Gastroesophageal sphincter (tissue), 4 donors: ENCODE data around the gene CENATAC. TPM values are rescaled to one million over a fixed set of nuclear protein-coding genes. Genes with fewer than 3 reads are reported as not detected.

Source experiments
- ATAC-seq: fragments of 150-250 bp; one replicate; pipeline ENCODE4 v1.9.1; 2016; ENCODE audit warnings: mild to moderate bottlenecking, moderate library complexity
- H3K27ac ChIP-seq, 4 donors: fragments of 200-600 bp; sonication (generic) in 3 of 4; 1 replicate in 3 of 4; 2 replicates in 1 of 4; pipeline ENCODE4 v1.5.1; 2016 to 2019
- H3K27me3 ChIP-seq: fragments of 200-600 bp; sonication (generic); one replicate; pipeline ENCODE4 v1.5.1; 2019
- H3K36me3 ChIP-seq, 2 donors: fragments of 200-600 bp; sonication (generic); one replicate each; pipeline ENCODE4 v1.5.1; 2019; ENCODE audit warnings: control low read depth in 1 of 2
- H3K4me1 ChIP-seq, 3 donors: fragments of 200-600 bp; sonication (generic); 1 replicate in 2 of 3; 2 replicates in 1 of 3; pipeline ENCODE4 v1.5.1; 2016 to 2019; ENCODE audit warnings: control low read depth in 2 of 3
- H3K4me3 ChIP-seq, 2 donors: fragments of 200-600 bp; sonication (generic); one replicate each; pipeline ENCODE4 v1.5.1; 2019; ENCODE audit warnings: mild to moderate bottlenecking in 1 of 2, moderate library complexity in 1 of 2
- H3K9me3 ChIP-seq, 3 donors: fragments of 200-600 bp; sonication (generic); one replicate each; pipeline ENCODE4 v1.5.1; 2017 to 2019; ENCODE audit warnings: control low read depth in 2 of 3
- CTCF ChIP-seq, 4 experiments: fragments of 200-600 bp in 2 of 4; fragments of 450-650 bp in 2 of 4; sonication (generic) in 1 of 4; IDR thresholded peaks; one replicate each; pipeline ENCODE4 v1.5.1; 2017 to 2019; ENCODE audit warnings: antibody characterized with exemption in 4 of 4, mild to moderate bottlenecking in 2 of 4, moderate library complexity in 2 of 4
- EP300 ChIP-seq: sonication (generic); formaldehyde crosslinking; IDR thresholded peaks from one replicate; pipeline ENCODE4 v1.6.1; 2017; ENCODE audit warnings: antibody characterized with exemption, mild to moderate bottlenecking
- POLR2A ChIP-seq, 2 donors: fragments of 450-650 bp; IDR thresholded peaks; one replicate each; pipeline ENCODE4 v1.6.1; 2017; ENCODE audit warnings: antibody characterized with exemption in 2 of 2, mild to moderate bottlenecking in 2 of 2, moderate library complexity in 1 of 2
- POLR2AphosphoS5 ChIP-seq: sonication (generic); formaldehyde crosslinking; IDR thresholded peaks from one replicate; pipeline ENCODE4 v1.6.1; 2017; ENCODE audit warnings: antibody characterized with exemption
- WGBS, 2 donors: methylation state at CpG; one replicate each; pipeline ENCODE4 v1.1.5; 2018; ENCODE audit warnings: low coverage in 1 of 2; 5-methylcytosine and 5-hydroxymethylcytosine counted together
- small RNA-seq, 4 donors: library from RNA; depleted of rRNA; stranded (forward); fragments of <200 nt; gene quantifications; one replicate each; pipeline ENCODE3, GENCODE V24; 2016
- total RNA-seq, 4 donors: library from RNA; depleted of rRNA; stranded (reverse); fragments of >200 nt; gene quantifications; one replicate each; pipeline ENCODE4 v1.1.0, GENCODE V29; 2016

The CENATAC gene
- total RNA-seq, 4 donors from 2014 or later = 5.8 to 90.3 (median 40.0) TPM

DNA sequence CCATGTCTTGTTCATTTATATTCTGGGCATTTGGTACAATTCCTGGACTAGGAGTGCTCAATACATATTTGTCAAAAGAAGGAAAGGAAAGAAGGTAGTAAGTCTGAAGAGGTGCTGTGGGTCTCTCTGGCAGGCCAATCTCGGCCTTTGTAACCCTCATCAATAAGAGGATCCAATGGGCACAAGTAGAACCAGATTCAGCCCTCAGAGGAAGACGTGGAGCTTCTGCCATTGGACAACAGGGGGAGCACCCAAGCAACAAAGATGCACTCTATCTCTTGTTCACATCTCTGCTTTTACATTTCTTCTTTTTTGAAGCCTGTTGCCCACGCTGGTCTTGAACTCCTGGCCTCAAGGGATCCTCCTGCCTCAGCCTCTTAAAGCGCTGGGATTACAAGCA, 67.4 kb downstream of the CENATAC start:
- TF ChIP-seq POLR2A (IDR thresholded peaks at IDR 0.05) (no peak), CTCF (IDR thresholded peaks at IDR 0.05) (peak in 2 of 4 experiments; percentile 4 to 36), POLR2AphosphoS5 (no peak), EP300 (no peak)
- ATAC-seq = no peak
- Histone ChIP-seq H3K9me3 (no peaks in the 10 kb centered on the region), H3K27me3 (no peaks in the 10 kb centered on the region), H3K4me1 (peaks cover 2 to 50% (median 14%) of the 10 kb centered on the region in 3 donors), H3K36me3 (peaks cover 0 to 13% of the 10 kb centered on the region in 2 donors), H3K4me3 (no peak overlapping the region), H3K27ac (no peak overlapping the region)
- 63 to 66% methylated on average over 4 of the region's 4 CpGs for WGBS, 2 donors

Small RNA genes lying within 50 kb of the gene (small RNA-seq; reads per million reads assigned to genes)
- gene AP003392.2 (0 reads per million in 4 donors), gene RF00017 (0 reads per million in 4 donors), gene RF00019 (0 reads per million in 4 donors)

Other genes with a start within 250 kb of the CENATAC start
- gene DDX6, start 207.0 kb upstream of the CENATAC start, total RNA-seq = 100 to 1,000 TPM; 111 to 163 (median 116) TPM
- under 1 TPM in 1 of 4 donors, not detected in 3; 0.08 TPM for gene CXCR5, start 114.2 kb upstream of the CENATAC start, total RNA-seq
- gene BCL9L, start 72.2 kb upstream of the CENATAC start, total RNA-seq = 10 to 100 TPM; 24.6 to 66.2 (median 30.8) TPM
- not detected for gene UPK2, start 41.8 kb upstream of the CENATAC start, total RNA-seq
- not detected for gene FOXR1, start 26.4 kb upstream of the CENATAC start, total RNA-seq
- 1,000 to 10,000 TPM; 1,381 to 2,808 (median 2,000) TPM for gene RPS25, start 20.2 kb downstream of the CENATAC start, total RNA-seq
- gene TRAPPC4, start 20.6 kb downstream of the CENATAC start, total RNA-seq = 10 to 100 TPM; 44.4 to 69.0 (median 52.1) TPM
- 10 to 100 TPM; 10.1 to 11.6 (median 11.1) TPM for gene SLC37A4, start 32.7 kb downstream of the CENATAC start, total RNA-seq
- 10 to 100 TPM; 37.8 to 63.0 (median 57.9) TPM for gene HYOU1, start 59.1 kb downstream of the CENATAC start, total RNA-seq
- gene VPS11, start 69.7 kb downstream of the CENATAC start, total RNA-seq = 10 to 100 TPM; 23.9 to 45.6 (median 35.8) TPM
- 10 to 100 TPM in 2 of 4 donors, 1 to 10 TPM in 2; 1.2 to 27.1 (median 9.8) TPM for gene HMBS, start 86.7 kb downstream of the CENATAC start, total RNA-seq
- gene DPAGT1, start 103.7 kb downstream of the CENATAC start, total RNA-seq = 10 to 100 TPM; 10.7 to 28.1 (median 21.4) TPM
- 10 to 100 TPM in 1 of 4 donors, 1 to 10 TPM in 3; 3.4 to 13.3 (median 8.3) TPM for gene C2CD2L, start 109.2 kb downstream of the CENATAC start, total RNA-seq
- gene HINFP, start 123.4 kb downstream of the CENATAC start, total RNA-seq = 10 to 100 TPM; 19.0 to 30.2 (median 23.3) TPM
- gene ABCG4, start 150.9 kb downstream of the CENATAC start, total RNA-seq = 1 to 10 TPM in 1 of 4 donors, under 1 TPM in 2, not detected in 1; 0.20 to 1.1 (median 0.40) TPM
- 10 to 100 TPM; 12.1 to 41.4 (median 17.7) TPM for gene NLRX1, start 170.6 kb downstream of the CENATAC start, total RNA-seq
- under 1 TPM in 1 of 4 donors, not detected in 3; 0.19 TPM for gene NHERF4, start 187.3 kb downstream of the CENATAC start, total RNA-seq
- 10 to 100 TPM; 20.2 to 29.2 (median 25.1) TPM for gene CBL, start 208.2 kb downstream of the CENATAC start, total RNA-seq